GM18507 (cell line): ENCODE measurements around the gene R3HDM2.
"Not testable (repeated sequence)": the region's sequence is repeated elsewhere in the genome, so short reads cannot be mapped to it uniquely, and the experiment has no call there.

Experiments
- DNase-seq: peaks from one replicate; pipeline ENCODE4 v3.0.0; 2011; ENCODE audit warnings: low read depth; ENCODE audit not compliant: insufficient read length; ENCODE audit errors: extremely low spot score
- FAIRE-seq: peaks from 2 replicates; lab custom pipeline; 2011; peaks lifted over from hg19 to GRCh38; lab: Jason Lieb, UNC

Gene R3HDM2

GRCh38 chr12:57454566-57455373, 23.9 kb upstream of the R3HDM2 start, which contains the start of gene INHBE:
TSS of gene INHBE (plus strand) at chr12:57455307. CDS start at chr12:57455537, 230 bp downstream.
- DNase-seq (no peak), FAIRE-seq (no peak)

DNA sequence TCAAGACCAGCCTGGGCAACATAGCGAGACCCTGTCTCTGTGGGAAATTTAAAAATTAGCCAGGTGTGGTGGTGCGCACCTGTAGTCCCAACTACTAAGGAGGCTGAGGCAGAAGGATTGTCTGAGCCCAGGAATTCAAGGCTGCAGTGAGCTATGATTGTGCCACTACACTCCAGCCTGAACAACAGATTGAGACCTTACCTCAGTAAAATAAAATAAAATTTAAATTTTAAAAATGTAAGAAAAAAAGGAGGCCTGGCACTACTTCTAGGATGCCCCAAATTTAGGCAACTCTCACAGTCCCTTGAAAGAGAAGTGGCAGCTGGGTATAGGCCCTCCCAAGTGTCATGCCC, 23.3 kb upstream of the R3HDM2 start:
- DNase-seq, result no peak

DNA sequence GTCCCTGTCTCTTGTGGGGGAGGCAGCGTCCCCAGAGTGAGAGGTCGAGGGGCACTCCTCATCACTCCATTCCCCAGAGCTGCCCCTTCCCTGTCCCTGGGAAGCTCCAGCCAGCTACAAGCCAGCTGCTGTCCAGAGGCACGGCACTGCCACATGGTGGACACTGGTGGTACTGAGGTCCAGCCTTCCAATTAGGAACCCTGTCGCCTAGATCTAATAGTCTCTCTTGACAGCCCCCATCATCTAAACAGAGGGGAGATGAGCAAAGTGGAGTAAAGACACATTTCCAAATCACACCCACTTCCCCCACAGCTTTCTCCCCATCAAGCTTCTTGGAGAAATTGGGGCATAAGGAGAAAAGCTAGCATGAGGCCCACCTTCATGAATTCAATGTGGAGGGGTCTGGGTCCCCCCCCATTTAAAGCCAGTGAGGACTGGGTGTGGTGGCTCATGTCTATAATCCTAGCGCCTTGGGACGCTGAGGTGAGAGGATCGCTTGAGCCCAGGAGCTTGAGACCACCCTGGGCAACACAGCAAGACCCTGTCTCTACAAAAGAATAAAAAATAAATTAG, 22.2 kb upstream of the R3HDM2 start:
- peak; percentile 53 for FAIRE-seq
- DNase-seq, result no peak

More for the DNA sequence above, 23.3 kb upstream of the R3HDM2 start:
- FAIRE-seq, result no peak

- DNase-seq, result no peak
- FAIRE-seq, result no peak
These were observed 21.5 kb upstream of the R3HDM2 start for GRCh38 chr12:57452181-57452936.

DNA sequence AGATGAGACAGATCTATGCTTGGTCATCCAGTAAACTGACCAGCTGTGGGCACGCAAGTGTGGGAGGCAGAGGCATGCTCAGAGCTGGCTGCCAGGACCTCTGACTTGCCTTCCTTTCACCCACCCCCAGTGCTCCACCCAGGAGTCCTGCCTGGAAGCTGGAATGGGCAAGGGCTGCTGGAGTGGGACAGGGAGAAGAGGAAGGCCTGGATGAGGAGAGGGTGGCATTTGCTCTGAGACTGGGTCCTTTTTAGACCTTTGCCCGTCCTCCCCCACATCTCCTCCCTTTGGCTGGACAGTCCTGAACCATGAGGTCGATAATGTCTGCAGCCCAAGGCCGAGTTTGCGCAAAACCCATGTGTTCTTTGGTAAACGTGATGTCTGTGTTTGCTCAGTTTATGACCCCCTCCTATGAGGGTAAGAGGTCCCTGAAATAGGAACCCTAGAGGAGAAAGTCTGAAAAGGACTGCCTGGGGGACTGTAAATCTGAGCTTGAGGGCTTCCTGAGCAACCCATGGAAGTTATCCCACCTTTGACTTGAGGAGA, 20.5 kb upstream of the R3HDM2 start:
- FAIRE-seq, result no peak
- no peak for DNase-seq

- FAIRE-seq, result no peak
- DNase-seq, result no peak
These were observed 19.2 kb upstream of the R3HDM2 start for GRCh38 chr12:57450057-57450456.

GRCh38 chr12:57449375-57449774, 18.5 kb upstream of the R3HDM2 start:
- DNase-seq (no peak), FAIRE-seq (no peak)

DNA sequence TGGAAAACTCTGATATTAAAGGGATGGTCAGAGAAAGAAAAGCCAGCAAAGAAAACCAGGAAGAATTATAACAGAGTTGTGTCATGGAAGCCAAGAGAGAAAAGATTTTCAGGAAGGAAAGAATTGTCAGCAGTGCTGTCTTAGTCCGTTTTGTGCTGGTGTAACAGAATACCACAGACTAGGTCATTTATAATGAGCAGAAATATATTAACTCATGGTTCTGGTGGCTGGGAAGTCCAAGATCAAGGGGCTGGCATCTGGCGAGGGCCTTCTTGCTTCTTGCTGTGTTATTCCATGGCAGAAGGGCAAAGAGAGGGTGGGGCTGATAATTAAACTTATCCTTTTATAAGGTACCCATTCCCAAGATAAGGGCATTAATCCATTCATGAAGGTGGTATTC, 17.8 kb upstream of the R3HDM2 start:
- FAIRE-seq (no peak), DNase-seq (no peak)

DNA sequence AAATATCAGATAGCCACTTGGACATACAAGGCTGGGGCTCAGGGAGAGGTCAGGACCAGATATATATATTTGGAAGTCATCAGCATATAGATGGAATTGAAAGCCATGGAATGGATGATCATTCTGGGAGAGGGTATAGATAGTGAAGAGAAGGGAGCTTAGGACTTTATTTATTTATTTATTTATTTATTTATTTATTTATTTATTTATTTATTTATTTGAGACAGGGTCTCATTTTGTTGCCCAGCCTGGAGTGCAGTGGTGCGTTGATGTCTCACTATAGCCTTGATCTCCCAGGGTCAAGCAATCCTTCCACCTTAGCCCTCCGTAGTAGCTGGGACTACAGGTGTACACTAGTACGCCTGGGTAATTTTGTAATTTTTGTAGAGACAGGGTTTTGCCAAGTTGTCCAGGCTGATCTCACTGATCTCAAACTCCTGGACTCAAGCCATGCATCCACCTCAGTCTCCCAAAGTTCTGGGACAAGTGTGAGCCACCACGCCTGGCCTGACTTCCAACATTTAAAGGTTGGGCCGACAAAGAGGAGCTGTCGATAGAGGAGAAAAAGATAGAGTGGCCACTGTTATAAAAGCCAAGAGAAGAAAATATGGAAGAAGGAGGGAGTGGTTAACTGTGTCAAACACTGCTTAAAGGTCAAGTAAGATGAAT, 15.6 kb upstream of the R3HDM2 start:
- FAIRE-seq (no peak), DNase-seq (no peak)

- DNase-seq, result no peak
- FAIRE-seq, result no peak
These were observed 13.9 kb upstream of the R3HDM2 start for GRCh38 chr12:57444744-57445143.

DNA sequence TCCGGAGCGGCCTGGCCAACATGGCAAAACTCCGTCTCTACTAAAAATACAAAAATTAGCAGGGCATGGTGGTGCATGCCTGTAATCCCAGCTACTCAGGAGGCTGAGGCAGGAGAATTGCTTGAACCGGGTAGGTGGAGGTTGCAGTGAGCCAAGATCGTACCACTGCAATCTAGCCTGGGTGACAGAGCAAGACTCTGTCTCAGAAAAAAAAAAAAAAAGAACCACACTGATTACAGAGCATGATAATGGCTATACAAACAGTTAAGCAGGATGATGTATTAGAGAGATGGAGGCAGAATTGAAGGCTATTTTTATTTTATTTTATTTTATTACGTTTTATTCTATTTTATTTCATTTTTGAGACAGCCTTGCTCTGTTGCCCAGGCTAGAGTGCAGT, 13.5 kb upstream of the R3HDM2 start:
- DNase-seq, FAIRE-seq: not testable (repeated sequence)

GRCh38 chr12:57441846-57442427, 11.1 kb upstream of the R3HDM2 start:
- FAIRE-seq, result no peak
- DNase-seq, result no peak

GRCh38 chr12:57441393-57441792, 10.6 kb upstream of the R3HDM2 start:
- DNase-seq, FAIRE-seq: not testable (repeated sequence)

GRCh38 chr12:57439762-57440266, 9.0 kb upstream of the R3HDM2 start:
- FAIRE-seq, result no peak
- DNase-seq, result no peak

DNA sequence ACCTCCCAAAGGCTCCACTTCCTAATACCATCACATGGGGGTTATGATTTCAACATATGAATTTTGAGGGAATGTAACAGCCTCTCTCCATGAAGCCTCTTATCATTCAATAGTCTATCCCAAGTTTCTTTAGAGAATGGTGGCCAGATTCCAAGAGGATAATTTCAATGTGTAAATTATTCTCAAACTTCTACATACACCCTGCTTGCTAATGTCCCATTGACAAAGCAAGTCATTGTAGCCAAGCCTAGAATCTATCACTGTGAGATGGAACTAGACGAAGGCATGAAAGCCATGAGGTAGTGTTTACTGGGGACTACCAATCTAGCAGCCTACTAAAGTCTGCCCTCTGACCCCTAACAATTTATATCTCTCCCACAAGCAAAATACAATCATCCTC, 7.6 kb upstream of the R3HDM2 start:
- FAIRE-seq (no peak), DNase-seq (no peak)

GRCh38 chr12:57435293-57435692, 4.5 kb upstream of the R3HDM2 start:
- DNase-seq (no peak), FAIRE-seq (no peak)

DNA sequence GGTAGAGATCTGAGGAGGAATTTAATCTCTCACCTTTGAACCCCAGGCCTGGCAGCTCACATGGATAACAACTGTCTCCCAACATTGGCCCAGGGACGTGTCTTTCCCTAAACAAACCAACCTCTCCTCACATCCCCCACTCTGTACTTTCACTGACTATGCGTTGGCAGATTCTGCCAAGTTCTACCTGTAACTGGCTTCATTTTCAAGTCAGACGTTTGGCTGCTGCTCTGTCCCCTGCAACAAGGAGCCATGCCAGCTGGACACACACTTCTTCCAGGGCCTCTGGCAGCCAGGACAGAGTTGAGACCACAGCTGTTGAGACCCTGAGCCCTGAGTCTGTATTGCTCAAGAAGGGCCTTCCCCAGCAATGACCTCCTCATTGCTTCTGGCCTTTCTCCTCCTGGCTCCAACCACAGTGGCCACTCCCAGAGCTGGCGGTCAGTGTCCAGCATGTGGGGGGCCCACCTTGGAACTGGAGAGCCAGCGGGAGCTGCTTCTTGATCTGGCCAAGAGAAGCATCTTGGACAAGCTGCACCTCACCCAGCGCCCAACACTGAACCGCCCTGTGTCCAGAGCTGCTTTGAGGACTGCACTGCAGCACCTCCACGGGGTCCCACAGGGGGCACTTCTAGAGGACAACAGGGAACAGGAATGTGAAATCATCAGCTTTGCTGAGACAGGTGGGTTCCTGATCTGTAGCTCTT, 3.8 kb upstream of the R3HDM2 start, which contains the start of gene INHBC:
TSS of gene INHBC (plus strand) at position 268 of the 707 bp plus-strand sequence. CDS start at position 371, 103 bp downstream.
- FAIRE-seq (no peak), DNase-seq (no peak)

- DNase-seq (no peak), FAIRE-seq (no peak)
These were observed 2.5 kb upstream of the R3HDM2 start for GRCh38 chr12:57433370-57433769.
